HCT116 (cell line): ENCODE results near the gene SLC6A6. TPM values are rescaled to one million over a fixed set of nuclear protein-coding genes. Genes with fewer than 3 reads are reported as not detected.

ENCODE experiments used
- ATAC-seq: fragments of 200-7000 bp; cut with Tn5 transposase; 2 replicates; pipeline ENCODE4 v1.9.1; 2020; ENCODE audit warnings: mild to moderate bottlenecking, moderate library complexity
- BruUV-seq: library from RNA; stranded (reverse); fragments of 400-500 nt; replicated peaks from 2 replicates; lab custom pipeline; 2021; lab: Mats Ljungman, UMichigan
- CTCF ChIA-PET: fragments of 300-600 bp; sonication (Branson Sonifier 250); formaldehyde crosslinking; loops from one replicate; lab custom pipeline; 2021; ENCODE audit warnings: antibody characterized with exemption; lab: Charles Lee
- POLR2A ChIA-PET: fragments of 300-600, 350-600 bp; sonication (Branson Sonifier 250); formaldehyde crosslinking; loops from one replicate; lab custom pipeline; 2021; ENCODE audit warnings: antibody characterized with exemption; lab: Charles Lee
- RAD21 ChIA-PET, 2 experiments: fragments of 300-600 bp; sonication (Branson Sonifier 250); formaldehyde crosslinking; loops; one replicate each; lab custom pipeline; 2023; ENCODE audit warnings: low total read pairs in 2 of 2; ENCODE audit not compliant: uncharacterized antibody in 2 of 2, unreplicated experiment in 2 of 2, low non-redundant PET in 1 of 2; lab: Charles Lee
- DNase-seq: peaks from one replicate; pipeline ENCODE4 v3.0.0-alpha.2; 2010; ENCODE audit warnings: low read depth, low spot score
- H2AFZ ChIP-seq: fragments of 200-600 bp; shearing (Covaris generic), sonication (generic); 2 replicates; pipeline ENCODE4 v1.6.1; 2017; ENCODE audit warnings: low read depth, mixed run types, mixed read lengths, antibody characterized with exemption, low read length; ENCODE audit not compliant: poor library complexity, severe bottlenecking
- H3K27ac ChIP-seq: 2 replicates; pipeline ENCODE4 v1.5.1; 2012; ENCODE audit warnings: low read depth, low read length
- H3K27me3 ChIP-seq: fragments of 200-600 bp; sonication (generic); 2 replicates; pipeline ENCODE4 v1.6.1; 2016; ENCODE audit warnings: mixed run types, low read length, mixed read lengths; ENCODE audit not compliant: insufficient read depth
- H3K36me3 ChIP-seq, 2 experiments: fragments of 200-500 bp in 1 of 2; fragments of 200-600 bp in 1 of 2; sonication (Bioruptor generic) in 1 of 2; sonication (generic) in 1 of 2; 2 replicates each; pipeline versions ENCODE4 v1.5.1 to v1.6.1; 2014 to 2016; ENCODE audit warnings: low read length in 2 of 2, inconsistent platforms in 1 of 2, mixed read lengths in 1 of 2, mixed run types in 1 of 2; ENCODE audit not compliant: insufficient read depth in 2 of 2, control insufficient read depth in 1 of 2
- H3K4me1 ChIP-seq, 2 experiments: fragments of 200-600 bp in 1 of 2; sonication (generic) in 1 of 2; 2 replicates each; pipeline versions ENCODE4 v1.5.1 to v1.6.1; 2012 to 2017; ENCODE audit warnings: low read length in 2 of 2, inconsistent platforms in 1 of 2, mild to moderate bottlenecking in 1 of 2, mixed read lengths in 1 of 2, mixed run types in 1 of 2, moderate library complexity in 1 of 2; ENCODE audit not compliant: insufficient read depth in 2 of 2, control insufficient read depth in 1 of 2
- H3K4me2 ChIP-seq: fragments of 200-600 bp; sonication (generic); 2 replicates; pipeline ENCODE4 v1.6.1; 2017; ENCODE audit warnings: mixed run types, low read length, mixed read lengths
- H3K4me3 ChIP-seq, 2 experiments: fragments of 200-600 bp in 1 of 2; sonication (generic) in 1 of 2; replicated peaks in 1 of 2; 2 replicates each; pipeline ENCODE4 v1.5.1; 2011 to 2016; ENCODE audit warnings: low read length in 2 of 2, control low read depth in 1 of 2, low read depth in 1 of 2, mild to moderate bottlenecking in 1 of 2, mixed read lengths in 1 of 2, mixed run types in 1 of 2
- H3K79me2 ChIP-seq: fragments of 200-600 bp; sonication (generic); 2 replicates; pipeline ENCODE4 v1.6.1; 2017; ENCODE audit warnings: mild to moderate bottlenecking, mixed run types, low read length, moderate library complexity, mixed read lengths; ENCODE audit not compliant: insufficient read depth
- H3K9ac ChIP-seq: fragments of 200-600 bp; sonication (generic); 2 replicates; pipeline ENCODE4 v1.6.1; 2016; ENCODE audit warnings: low read length, mixed read lengths
- H3K9me2 ChIP-seq: fragments of 200-600 bp; sonication (generic), shearing (Covaris generic); 2 replicates; pipeline ENCODE4 v1.6.1; 2017; ENCODE audit warnings: mixed run types, mild to moderate bottlenecking, moderate library complexity; ENCODE audit not compliant: insufficient read depth
- H3K9me3 ChIP-seq, 2 experiments: fragments of 200-500 bp in 1 of 2; fragments of 200-600 bp in 1 of 2; sonication (Bioruptor generic) in 1 of 2; sonication (generic) in 1 of 2; 2 replicates each; pipeline ENCODE4 v1.6.1; 2014 to 2017; ENCODE audit warnings: low read length in 2 of 2, mixed read lengths in 2 of 2, inconsistent platforms in 1 of 2, low read depth in 1 of 2, mild to moderate bottlenecking in 1 of 2, mixed run types in 1 of 2, moderate library complexity in 1 of 2; ENCODE audit not compliant: control insufficient read depth in 1 of 2, insufficient read depth in 1 of 2
- H4K20me1 ChIP-seq: fragments of 200-600 bp; sonication (generic), shearing (Covaris generic); 2 replicates; pipeline ENCODE4 v1.6.1; 2017; ENCODE audit warnings: mixed run types, mild to moderate bottlenecking, moderate library complexity; ENCODE audit not compliant: insufficient read depth
- CBX3 ChIP-seq: IDR thresholded peaks from 2 replicates; pipeline ENCODE4 v1.6.1; 2012; ENCODE audit warnings: low read depth
- CEBPB ChIP-seq: IDR thresholded peaks from 2 replicates; pipeline ENCODE4 v1.6.1; 2012; ENCODE audit warnings: low read depth
- EGR1 ChIP-seq: IDR thresholded peaks from 2 replicates; pipeline ENCODE4 v1.6.1; 2012; ENCODE audit warnings: low read depth
- ELF1 ChIP-seq: IDR thresholded peaks from 2 replicates; pipeline ENCODE4 v1.6.1; 2012; ENCODE audit warnings: low read depth, borderline replicate concordance
- EZH2 ChIP-seq: fragments of 200-600 bp; sonication (generic); IDR thresholded peaks from 2 replicates; pipeline ENCODE4 v1.6.1; 2017; ENCODE audit warnings: antibody characterized with exemption, mixed run types
- EZH2phosphoT487 ChIP-seq: fragments of 200-600 bp; IDR thresholded peaks from 2 replicates; pipeline ENCODE4 v1.6.1; 2018; ENCODE audit warnings: antibody characterized with exemption, borderline replicate concordance
- FOSL1 ChIP-seq: IDR thresholded peaks from 2 replicates; pipeline ENCODE4 v1.6.1; 2012; ENCODE audit warnings: low read depth
- POLR2AphosphoS5 ChIP-seq: IDR thresholded peaks from 2 replicates; pipeline ENCODE4 v1.6.1; 2011; ENCODE audit warnings: mild to moderate bottlenecking, low read depth, low read length, moderate library complexity
- SIN3A ChIP-seq: IDR thresholded peaks from 2 replicates; pipeline ENCODE4 v1.6.1; 2012; ENCODE audit warnings: low read depth
- TCF7L2 ChIP-seq: IDR thresholded peaks from 2 replicates; pipeline ENCODE4 v1.7.0; 2011; ENCODE audit warnings: borderline replicate concordance, inconsistent platforms; ENCODE audit not compliant: insufficient read depth, insufficient read length; ENCODE audit errors: extremely low read depth
- YY1 ChIP-seq: IDR thresholded peaks from 2 replicates; pipeline ENCODE4 v1.6.1; 2011; ENCODE audit warnings: low read length, low read depth, moderate library complexity, mild to moderate bottlenecking; ENCODE audit not compliant: insufficient replicate concordance; ENCODE audit errors: extremely low read depth
- ZFX ChIP-seq: fragments of 450-650 bp; IDR thresholded peaks from 2 replicates; pipeline ENCODE4 v1.6.1; 2017
- intact Hi-C: fragments of 100-400 bp; cut with micrococcal nuclease; formaldehyde crosslinking; loops from 2 replicates; pipeline ENCODE4 v1.10.0; 2022
- total RNA-seq: library from RNA; stranded (reverse); gene quantifications from one replicate; pipeline ENCODE4 v1.2.1, GENCODE V29; 2021; ENCODE audit not compliant: unreplicated experiment
- TF ChIP-seq, protein P1 (sequence below): IDR thresholded peaks from 2 replicates; pipeline ENCODE4 v1.6.1; 2012; ENCODE audit warnings: low read depth
- TF ChIP-seq, protein P2 (sequence below), 3 experiments: fragments of 200-600 bp in 1 of 3; sonication (generic) in 1 of 3; IDR thresholded peaks in 2 of 3; conservative IDR thresholded peaks in 1 of 3; 2 replicates each; pipeline ENCODE4 v1.5.1; 2012 to 2017; ENCODE audit warnings: low read depth in 2 of 3, low read length in 2 of 3, antibody characterized with exemption in 1 of 3, borderline replicate concordance in 1 of 3, control low read depth in 1 of 3, mild to moderate bottlenecking in 1 of 3, mixed read lengths in 1 of 3, mixed run types in 1 of 3, moderate library complexity in 1 of 3; ENCODE audit not compliant: insufficient read depth in 1 of 3
- TF ChIP-seq, protein P3 (sequence below): IDR thresholded peaks from 2 replicates; pipeline ENCODE4 v1.6.1; 2011; ENCODE audit warnings: mild to moderate bottlenecking, low read length, moderate library complexity; ENCODE audit not compliant: insufficient replicate concordance; ENCODE audit errors: extremely low read depth

Gene SLC6A6
- total RNA-seq, 1 experiment from 2014 or later = 36.3 TPM

DNA sequence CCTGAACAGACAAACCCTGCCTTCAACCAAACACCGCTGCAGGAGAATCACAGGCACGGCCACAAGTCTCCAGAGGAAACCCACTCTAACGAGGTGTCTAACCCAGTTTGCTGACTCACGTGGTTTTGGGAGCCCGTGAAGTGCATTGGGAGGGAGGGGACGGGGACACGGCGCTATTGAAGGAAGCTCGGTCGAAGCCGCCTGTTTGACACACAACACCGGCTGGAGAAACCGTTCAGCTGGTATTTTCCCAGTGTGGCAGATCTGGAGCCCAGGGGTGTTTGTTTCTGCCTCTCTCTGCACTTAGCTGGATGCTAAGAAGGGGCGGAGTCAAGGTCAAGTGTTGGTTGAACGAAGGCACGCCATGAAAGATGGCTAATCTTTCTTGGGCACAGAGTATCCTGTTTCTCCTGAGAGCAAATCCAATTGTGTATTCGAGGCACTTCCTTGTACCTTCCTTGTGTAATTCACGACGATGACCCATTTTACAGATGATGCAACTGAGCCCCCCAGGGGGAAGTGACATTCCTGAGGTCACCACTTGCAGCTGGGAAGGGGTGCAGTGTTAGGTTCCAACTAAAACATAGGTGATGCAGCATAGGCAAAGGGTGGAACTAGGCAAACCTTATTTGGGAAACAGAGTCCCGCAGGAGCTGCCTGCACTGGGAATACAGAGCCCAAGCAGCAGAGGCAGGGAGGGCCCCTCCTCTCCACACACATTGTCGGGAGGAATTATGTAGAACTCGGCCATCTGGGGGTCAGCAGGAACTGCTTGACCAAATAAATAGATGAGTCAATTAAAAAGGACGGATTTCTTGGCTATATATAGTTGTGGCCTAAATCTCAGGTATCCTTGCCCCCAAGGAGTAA lies 22.5 kb downstream of the SLC6A6 start:
- no peaks in the 10 kb centered on the region for H4K20me1 ChIP-seq
- ATAC-seq = no peak
- H3K4me3 ChIP-seq = no peak overlapping the region
- H3K4me2 ChIP-seq = no peak overlapping the region
- no peak overlapping the region for H3K9ac ChIP-seq
- H3K4me1 ChIP-seq = peaks cover 4 to 14% of the 10 kb centered on the region in 2 experiments; a peak in 3 of 4 replicates
- H3K36me3 ChIP-seq = 0 out of 4 replicates have a peak, but pooled peaks cover 0 to 5% of the 10 kb centered on the region in 2 experiments
- no peak overlapping the region for H2AFZ ChIP-seq
- no peaks in the 10 kb centered on the region for H3K9me3 ChIP-seq
- POLR2A ChIA-PET = no interaction called here
- H3K9me2 ChIP-seq = no peaks in the 10 kb centered on the region
- H3K79me2 ChIP-seq = peaks cover 41% of the 10 kb centered on the region; the same call in 1 of the 2 replicates
- no peak for DNase-seq
- RAD21 ChIA-PET = interaction anchor here in 1 of 2 experiments (0.6 kb wide), 1 partner anchor 10 kb away, joined by 4 read pairs; no protein-coding TSS in a partner anchor
- no peak overlapping the region for H3K27ac ChIP-seq
- no peak for TF ChIP-seq POLR2AphosphoS5
- TF ChIP-seq, protein P1, sequence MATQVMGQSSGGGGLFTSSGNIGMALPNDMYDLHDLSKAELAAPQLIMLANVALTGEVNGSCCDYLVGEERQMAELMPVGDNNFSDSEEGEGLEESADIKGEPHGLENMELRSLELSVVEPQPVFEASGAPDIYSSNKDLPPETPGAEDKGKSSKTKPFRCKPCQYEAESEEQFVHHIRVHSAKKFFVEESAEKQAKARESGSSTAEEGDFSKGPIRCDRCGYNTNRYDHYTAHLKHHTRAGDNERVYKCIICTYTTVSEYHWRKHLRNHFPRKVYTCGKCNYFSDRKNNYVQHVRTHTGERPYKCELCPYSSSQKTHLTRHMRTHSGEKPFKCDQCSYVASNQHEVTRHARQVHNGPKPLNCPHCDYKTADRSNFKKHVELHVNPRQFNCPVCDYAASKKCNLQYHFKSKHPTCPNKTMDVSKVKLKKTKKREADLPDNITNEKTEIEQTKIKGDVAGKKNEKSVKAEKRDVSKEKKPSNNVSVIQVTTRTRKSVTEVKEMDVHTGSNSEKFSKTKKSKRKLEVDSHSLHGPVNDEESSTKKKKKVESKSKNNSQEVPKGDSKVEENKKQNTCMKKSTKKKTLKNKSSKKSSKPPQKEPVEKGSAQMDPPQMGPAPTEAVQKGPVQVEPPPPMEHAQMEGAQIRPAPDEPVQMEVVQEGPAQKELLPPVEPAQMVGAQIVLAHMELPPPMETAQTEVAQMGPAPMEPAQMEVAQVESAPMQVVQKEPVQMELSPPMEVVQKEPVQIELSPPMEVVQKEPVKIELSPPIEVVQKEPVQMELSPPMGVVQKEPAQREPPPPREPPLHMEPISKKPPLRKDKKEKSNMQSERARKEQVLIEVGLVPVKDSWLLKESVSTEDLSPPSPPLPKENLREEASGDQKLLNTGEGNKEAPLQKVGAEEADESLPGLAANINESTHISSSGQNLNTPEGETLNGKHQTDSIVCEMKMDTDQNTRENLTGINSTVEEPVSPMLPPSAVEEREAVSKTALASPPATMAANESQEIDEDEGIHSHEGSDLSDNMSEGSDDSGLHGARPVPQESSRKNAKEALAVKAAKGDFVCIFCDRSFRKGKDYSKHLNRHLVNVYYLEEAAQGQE = no peak
- no peak for TF ChIP-seq YY1
- no peak for TF ChIP-seq EZH2
- TF ChIP-seq, protein P2, sequence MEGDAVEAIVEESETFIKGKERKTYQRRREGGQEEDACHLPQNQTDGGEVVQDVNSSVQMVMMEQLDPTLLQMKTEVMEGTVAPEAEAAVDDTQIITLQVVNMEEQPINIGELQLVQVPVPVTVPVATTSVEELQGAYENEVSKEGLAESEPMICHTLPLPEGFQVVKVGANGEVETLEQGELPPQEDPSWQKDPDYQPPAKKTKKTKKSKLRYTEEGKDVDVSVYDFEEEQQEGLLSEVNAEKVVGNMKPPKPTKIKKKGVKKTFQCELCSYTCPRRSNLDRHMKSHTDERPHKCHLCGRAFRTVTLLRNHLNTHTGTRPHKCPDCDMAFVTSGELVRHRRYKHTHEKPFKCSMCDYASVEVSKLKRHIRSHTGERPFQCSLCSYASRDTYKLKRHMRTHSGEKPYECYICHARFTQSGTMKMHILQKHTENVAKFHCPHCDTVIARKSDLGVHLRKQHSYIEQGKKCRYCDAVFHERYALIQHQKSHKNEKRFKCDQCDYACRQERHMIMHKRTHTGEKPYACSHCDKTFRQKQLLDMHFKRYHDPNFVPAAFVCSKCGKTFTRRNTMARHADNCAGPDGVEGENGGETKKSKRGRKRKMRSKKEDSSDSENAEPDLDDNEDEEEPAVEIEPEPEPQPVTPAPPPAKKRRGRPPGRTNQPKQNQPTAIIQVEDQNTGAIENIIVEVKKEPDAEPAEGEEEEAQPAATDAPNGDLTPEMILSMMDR (IDR thresholded peaks at IDR 0.05 in 2 of 3, conservative IDR thresholded peaks at IDR 0.05 in 1 of 3; ENCODE audit: borderline replicate concordance in 1 of 3, insufficient read depth in 1 of 3, low read depth in 2 of 3, low read length in 2 of 3) = no peak
- no peak for TF ChIP-seq CEBPB
- no peak for TF ChIP-seq EZH2phosphoT487
- TF ChIP-seq ELF1 = no peak
- TF ChIP-seq, protein P3, sequence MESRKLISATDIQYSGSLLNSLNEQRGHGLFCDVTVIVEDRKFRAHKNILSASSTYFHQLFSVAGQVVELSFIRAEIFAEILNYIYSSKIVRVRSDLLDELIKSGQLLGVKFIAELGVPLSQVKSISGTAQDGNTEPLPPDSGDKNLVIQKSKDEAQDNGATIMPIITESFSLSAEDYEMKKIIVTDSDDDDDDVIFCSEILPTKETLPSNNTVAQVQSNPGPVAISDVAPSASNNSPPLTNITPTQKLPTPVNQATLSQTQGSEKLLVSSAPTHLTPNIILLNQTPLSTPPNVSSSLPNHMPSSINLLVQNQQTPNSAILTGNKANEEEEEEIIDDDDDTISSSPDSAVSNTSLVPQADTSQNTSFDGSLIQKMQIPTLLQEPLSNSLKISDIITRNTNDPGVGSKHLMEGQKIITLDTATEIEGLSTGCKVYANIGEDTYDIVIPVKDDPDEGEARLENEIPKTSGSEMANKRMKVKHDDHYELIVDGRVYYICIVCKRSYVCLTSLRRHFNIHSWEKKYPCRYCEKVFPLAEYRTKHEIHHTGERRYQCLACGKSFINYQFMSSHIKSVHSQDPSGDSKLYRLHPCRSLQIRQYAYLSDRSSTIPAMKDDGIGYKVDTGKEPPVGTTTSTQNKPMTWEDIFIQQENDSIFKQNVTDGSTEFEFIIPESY = no peak
- TF ChIP-seq FOSL1 = no peak
- no peak for TF ChIP-seq SIN3A
- no peak for TF ChIP-seq CBX3
- no peak for TF ChIP-seq ZFX
- no peak for TF ChIP-seq EGR1
- TF ChIP-seq TCF7L2 = no peak
- TF ChIP-seq, all 23 proteins: peak for 0
- CTCF ChIA-PET = no interaction called here
- intact Hi-C loops = no loop called here
- no peaks in the 10 kb centered on the region for H3K27me3 ChIP-seq
- no TSS peak for BruUV-seq
